ENCODE measurements around the gene FHOD1. TPM values are rescaled to one million over a fixed set of nuclear protein-coding genes. Genes with fewer than 3 reads are reported as not detected.

The FHOD1 gene
- total RNA-seq, 1 donor from 2014 or later: 18.0 TPM

DNA sequence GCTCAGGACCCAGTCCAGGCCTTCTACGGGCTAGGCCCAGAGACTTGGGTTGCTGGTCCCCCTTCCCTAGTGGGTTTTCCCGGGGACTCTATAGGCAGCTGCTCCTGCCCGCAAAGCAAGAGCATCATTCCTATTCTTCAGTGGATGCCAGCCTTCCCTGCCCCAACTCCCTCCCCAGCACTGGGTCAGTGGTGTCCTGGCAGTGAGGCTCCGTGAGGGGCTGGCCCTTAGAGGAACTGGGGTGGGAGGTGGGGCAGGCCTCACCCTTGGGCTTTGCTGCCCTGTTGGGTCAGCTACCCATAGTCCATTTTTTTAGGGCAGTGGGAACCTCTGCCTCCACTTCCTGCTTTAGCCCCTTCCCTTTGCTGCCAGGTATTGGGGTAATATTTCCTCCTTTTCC lies 24.2 kb upstream of the FHOD1 start:
- H3K36me3 ChIP-seq: no peaks in the 10 kb centered on the region
- peaks cover 1% of the 10 kb centered on the region for H3K27me3 ChIP-seq (ENCODE audit: low read depth)
- no peaks in the 10 kb centered on the region for H3K4me1 ChIP-seq
- no peak for DNase-seq
- intact Hi-C loops (cut with micrococcal nuclease): no loop called here
- TF ChIP-seq, protein P1, sequence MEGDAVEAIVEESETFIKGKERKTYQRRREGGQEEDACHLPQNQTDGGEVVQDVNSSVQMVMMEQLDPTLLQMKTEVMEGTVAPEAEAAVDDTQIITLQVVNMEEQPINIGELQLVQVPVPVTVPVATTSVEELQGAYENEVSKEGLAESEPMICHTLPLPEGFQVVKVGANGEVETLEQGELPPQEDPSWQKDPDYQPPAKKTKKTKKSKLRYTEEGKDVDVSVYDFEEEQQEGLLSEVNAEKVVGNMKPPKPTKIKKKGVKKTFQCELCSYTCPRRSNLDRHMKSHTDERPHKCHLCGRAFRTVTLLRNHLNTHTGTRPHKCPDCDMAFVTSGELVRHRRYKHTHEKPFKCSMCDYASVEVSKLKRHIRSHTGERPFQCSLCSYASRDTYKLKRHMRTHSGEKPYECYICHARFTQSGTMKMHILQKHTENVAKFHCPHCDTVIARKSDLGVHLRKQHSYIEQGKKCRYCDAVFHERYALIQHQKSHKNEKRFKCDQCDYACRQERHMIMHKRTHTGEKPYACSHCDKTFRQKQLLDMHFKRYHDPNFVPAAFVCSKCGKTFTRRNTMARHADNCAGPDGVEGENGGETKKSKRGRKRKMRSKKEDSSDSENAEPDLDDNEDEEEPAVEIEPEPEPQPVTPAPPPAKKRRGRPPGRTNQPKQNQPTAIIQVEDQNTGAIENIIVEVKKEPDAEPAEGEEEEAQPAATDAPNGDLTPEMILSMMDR (IDR thresholded peaks at IDR 0.05; ENCODE audit: borderline replicate concordance): no peak
- no peak overlapping the region for H3K27ac ChIP-seq (replicated peaks)
- H3K4me3 ChIP-seq: no peak overlapping the region
- no peaks in the 10 kb centered on the region for H3K9me3 ChIP-seq (replicated peaks)

DNA sequence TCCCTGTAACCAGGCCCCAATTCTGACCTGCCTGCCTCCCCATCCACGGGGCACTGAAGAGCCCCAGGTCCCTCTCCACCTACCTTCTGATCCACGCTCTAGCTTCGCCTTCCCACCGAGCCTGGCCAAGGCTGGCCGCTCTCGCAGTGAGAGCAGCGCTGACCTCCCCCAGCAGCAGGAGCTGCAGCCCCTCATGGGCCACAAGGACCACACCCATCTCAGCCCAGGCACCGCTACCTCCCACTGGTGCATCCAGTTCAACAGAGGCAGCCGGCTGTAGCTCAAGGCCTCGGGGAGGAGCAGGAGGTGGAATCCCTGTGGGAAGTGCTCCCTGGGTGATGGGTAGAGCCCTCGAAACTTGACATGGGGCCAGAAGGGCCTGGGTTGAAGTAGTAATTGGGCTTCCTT lies 23.7 kb upstream of the FHOD1 start:
- peaks cover 5% of the 10 kb centered on the region for H3K27me3 ChIP-seq (ENCODE audit: low read depth)
- H3K36me3 ChIP-seq: no peaks in the 10 kb centered on the region
- DNase-seq: no peak
- no peaks in the 10 kb centered on the region for H3K9me3 ChIP-seq (replicated peaks)
- no peak overlapping the region for H3K27ac ChIP-seq (replicated peaks)
- no peak overlapping the region for H3K4me3 ChIP-seq
- H3K4me1 ChIP-seq: no peaks in the 10 kb centered on the region
- TF ChIP-seq, protein P1 (IDR thresholded peaks at IDR 0.05; ENCODE audit: borderline replicate concordance): no peak
- intact Hi-C loops (cut with micrococcal nuclease): no loop called here

DNA sequence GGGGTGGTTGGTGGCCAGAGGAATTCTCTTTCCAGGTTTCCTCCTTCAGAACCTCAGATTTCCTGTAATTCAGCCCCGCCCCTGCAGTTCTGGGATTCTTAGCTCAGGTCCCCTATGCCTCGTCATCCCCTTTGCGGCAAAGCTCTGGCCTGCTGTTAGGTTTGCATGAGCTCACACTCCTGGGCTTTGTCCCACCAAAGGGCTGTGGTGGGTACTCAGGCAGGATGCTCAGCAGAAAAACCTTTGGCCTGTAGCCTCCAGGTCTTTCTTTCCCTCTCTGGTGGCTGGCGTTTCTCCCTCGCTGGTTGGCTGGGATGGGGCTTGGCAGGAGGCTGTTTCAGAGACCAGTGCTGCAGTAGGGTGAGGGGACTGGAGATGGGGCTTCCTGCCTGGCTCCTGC lies 22.5 kb upstream of the FHOD1 start:
- Histone ChIP-seq H3K27me3 (ENCODE audit: low read depth) (peaks cover 5% of the 10 kb centered on the region), H3K9me3 (replicated peaks) (no peaks in the 10 kb centered on the region), H3K4me3 (no peak overlapping the region), H3K4me1 (no peaks in the 10 kb centered on the region), H3K36me3 (no peaks in the 10 kb centered on the region), H3K27ac (replicated peaks) (no peak overlapping the region)
- intact Hi-C loops (cut with micrococcal nuclease): no loop called here
- no peak for DNase-seq
- TF ChIP-seq, protein P1 (IDR thresholded peaks at IDR 0.05; ENCODE audit: borderline replicate concordance): no peak

DNA sequence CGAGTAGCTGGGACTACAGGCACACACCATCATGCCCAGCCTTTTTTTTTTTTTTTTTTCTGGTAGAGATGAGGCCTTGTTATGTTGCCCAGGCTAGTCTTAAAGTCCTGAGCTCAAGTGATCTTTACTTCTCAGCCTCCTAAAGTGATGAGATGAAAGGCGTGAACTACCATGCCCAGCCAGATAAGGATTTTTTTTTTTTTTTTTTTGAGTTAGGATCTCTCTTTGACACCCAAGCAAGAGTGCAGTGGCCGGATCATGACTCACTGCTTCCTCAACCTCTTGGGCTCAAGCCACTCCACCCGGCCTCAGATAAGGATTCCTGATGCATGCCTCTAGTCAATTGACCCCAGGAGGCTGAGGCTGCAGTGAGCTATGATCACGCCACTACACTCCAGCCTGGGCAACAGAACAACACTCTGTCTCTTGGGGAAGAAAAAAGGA lies 20.9 kb upstream of the FHOD1 start:
- Histone ChIP-seq H3K4me3 (no peak overlapping the region), H3K36me3 (no peaks in the 10 kb centered on the region), H3K27me3 (ENCODE audit: low read depth) (peaks cover 5% of the 10 kb centered on the region), H3K4me1 (no peaks in the 10 kb centered on the region), H3K9me3 (replicated peaks) (no peaks in the 10 kb centered on the region), H3K27ac (replicated peaks) (no peak overlapping the region)
- TF ChIP-seq, protein P1 (IDR thresholded peaks at IDR 0.05; ENCODE audit: borderline replicate concordance): no peak
- intact Hi-C loops (cut with micrococcal nuclease): no loop called here
- DNase-seq: peak; percentile 48

DNA sequence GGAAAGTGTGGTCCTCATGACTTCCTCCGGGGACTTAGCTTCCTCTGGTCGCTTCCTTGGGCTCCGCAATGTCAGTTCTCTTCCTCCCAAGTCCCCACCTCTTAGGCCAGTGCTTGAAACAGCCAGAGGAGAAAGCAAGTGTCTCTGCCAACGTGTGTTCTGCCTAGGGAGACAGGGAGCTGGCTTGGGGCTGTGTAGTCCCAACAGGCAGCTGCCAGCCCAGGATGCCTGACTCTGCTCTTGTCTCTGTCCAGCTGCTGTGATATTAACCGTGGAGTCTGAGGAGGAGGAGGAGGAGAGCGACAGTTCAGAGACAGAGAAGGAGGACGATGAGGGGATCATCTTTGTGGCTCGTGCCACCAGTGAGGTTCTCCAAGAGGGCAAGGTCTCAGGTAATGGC lies 18.6 kb upstream of the FHOD1 start:
- DNase-seq: no peak
- intact Hi-C loops (cut with micrococcal nuclease): no loop called here

More for the DNA sequence above, 18.6 kb upstream of the FHOD1 start:
- Histone ChIP-seq H3K4me1 (peaks cover 2% of the 10 kb centered on the region), H3K27ac (replicated peaks) (no peak overlapping the region), H3K9me3 (replicated peaks) (no peaks in the 10 kb centered on the region), H3K36me3 (no peaks in the 10 kb centered on the region), H3K27me3 (ENCODE audit: low read depth) (peaks cover 5% of the 10 kb centered on the region), H3K4me3 (no peak overlapping the region)
- TF ChIP-seq, protein P1 (IDR thresholded peaks at IDR 0.05; ENCODE audit: borderline replicate concordance): no peak
